Common myeloid progenitor, CD34-positive (primary cell): Measurements from ENCODE around the gene NME3.

ENCODE experiments used
- CTCF ChIA-PET: fragments of 350-600 bp; sonication (Branson Sonifier 250); formaldehyde crosslinking; loops from one replicate; lab custom pipeline; 2021; ENCODE audit warnings: antibody characterized with exemption; lab: Charles Lee
- POLR2A ChIA-PET: fragments of 350-600 bp; sonication (Branson Sonifier 250); formaldehyde crosslinking; loops from one replicate; lab custom pipeline; 2021; ENCODE audit warnings: antibody characterized with exemption; lab: Charles Lee
- DNase-seq, 3 donors: peaks; one replicate each; pipeline versions ENCODE4 v3.0.0 to v3.0.0-alpha.2; 2013
- H3K27ac ChIP-seq, 2 experiments: 1 replicate in 1 of 2; 2 replicates in 1 of 2; pipeline ENCODE4 v1.7.0; 2013; ENCODE audit warnings: inconsistent platforms in 2 of 2, low read length in 2 of 2, mild to moderate bottlenecking in 2 of 2, low read depth in 1 of 2, moderate library complexity in 1 of 2; ENCODE audit not compliant: severe bottlenecking in 2 of 2, insufficient read depth in 1 of 2, poor library complexity in 1 of 2
- H3K27me3 ChIP-seq, 5 experiments: replicated peaks in 2 of 5; 1 replicate in 3 of 5; 2 replicates in 2 of 5; pipeline versions ENCODE4 v1.6.1 to v1.7.0; 2013; ENCODE audit warnings: low read length in 4 of 5, mild to moderate bottlenecking in 2 of 5, moderate library complexity in 2 of 5, inconsistent platforms in 1 of 5; ENCODE audit not compliant: insufficient read depth in 5 of 5, control insufficient read depth in 4 of 5
- H3K36me3 ChIP-seq, 4 experiments: 1 replicate in 2 of 4; 2 replicates in 2 of 4; pipeline versions ENCODE4 v1.6.1 to v1.7.0; 2013; ENCODE audit warnings: low read length in 3 of 4, control low read depth in 1 of 4, mild to moderate bottlenecking in 1 of 4; ENCODE audit not compliant: control insufficient read depth in 4 of 4, insufficient read depth in 4 of 4
- H3K4me1 ChIP-seq, 4 experiments: 1 replicate in 3 of 4; 2 replicates in 1 of 4; pipeline versions ENCODE4 v1.6.1 to v1.7.1; 2013; ENCODE audit warnings: low read length in 3 of 4, mild to moderate bottlenecking in 3 of 4, control low read depth in 1 of 4, inconsistent platforms in 1 of 4, moderate library complexity in 1 of 4; ENCODE audit not compliant: control insufficient read depth in 4 of 4, insufficient read depth in 4 of 4; ENCODE audit errors: control extremely low read depth in 1 of 4
- H3K4me3 ChIP-seq, 7 experiments: 1 replicate in 4 of 7; 2 replicates in 3 of 7; pipeline versions ENCODE4 v1.5.1 to v1.7.0; 2013; ENCODE audit warnings: mild to moderate bottlenecking in 7 of 7, low read length in 6 of 7, moderate library complexity in 6 of 7, inconsistent platforms in 2 of 7, low read depth in 2 of 7, control low read depth in 1 of 7; ENCODE audit not compliant: insufficient read depth in 4 of 7, control insufficient read depth in 1 of 7; ENCODE audit errors: extremely low read depth in 1 of 7
- H3K9me3 ChIP-seq, 5 experiments: 1 replicate in 4 of 5; 2 replicates in 1 of 5; pipeline versions ENCODE4 v1.6.1 to v1.7.1; 2013; ENCODE audit warnings: low read length in 4 of 5, mild to moderate bottlenecking in 2 of 5, inconsistent platforms in 1 of 5, low read depth in 1 of 5, moderate library complexity in 1 of 5; ENCODE audit not compliant: control insufficient read depth in 4 of 5, insufficient read depth in 2 of 5; ENCODE audit errors: control extremely low read depth in 1 of 5
- WGBS: methylation state at CpG from one replicate; pipeline ENCODE4 v1.1.5; 2013; ENCODE audit not compliant: insufficient coverage; 5-methylcytosine and 5-hydroxymethylcytosine counted together

The NME3 gene

DNA sequence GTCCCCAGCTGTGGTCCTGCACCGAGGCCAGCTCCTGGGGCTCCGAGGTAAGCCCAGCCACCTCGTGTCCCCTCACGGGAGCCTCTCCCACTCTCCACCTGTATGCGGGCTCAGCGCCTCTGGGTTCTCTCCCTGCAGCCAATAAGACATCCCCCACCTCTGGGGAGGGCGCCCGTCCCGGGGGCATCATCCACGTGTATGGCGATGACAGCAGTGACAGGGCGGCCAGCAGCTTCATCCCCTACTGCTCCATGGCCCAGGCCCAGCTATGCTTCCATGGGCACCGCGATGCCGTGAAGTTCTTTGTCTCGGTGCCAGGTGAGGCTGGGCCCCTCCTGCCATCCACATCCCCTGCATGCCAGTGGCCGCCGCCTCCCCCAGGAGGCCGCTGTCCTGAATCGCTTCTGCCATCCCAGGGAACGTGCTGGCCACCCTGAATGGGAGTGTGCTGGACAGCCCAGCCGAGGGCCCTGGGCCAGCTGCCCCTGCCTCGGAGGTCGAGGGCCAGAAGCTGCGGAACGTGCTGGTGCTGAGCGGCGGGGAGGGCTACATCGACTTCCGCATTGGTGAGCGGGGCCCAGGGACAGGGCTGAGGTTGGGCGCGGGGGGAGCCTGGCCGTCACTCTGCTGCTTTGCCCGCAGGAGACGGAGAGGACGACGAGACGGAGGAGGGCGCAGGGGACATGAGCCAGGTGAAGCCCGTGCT is 3.1 kb downstream of the NME3 start:
- DNase-seq: no peak
- ChIA-PET POLR2A (no interaction called here), CTCF (no interaction called here)
- Histone ChIP-seq H3K27me3 (no peaks in the 10 kb centered on the region), H3K4me1 (peaks cover 0 to 21% (median 19%) of the 10 kb centered on the region in 4 experiments), H3K36me3 (peaks cover 7 to 75% (median 37%) of the 10 kb centered on the region in 4 experiments), H3K27ac (no peak overlapping the region), H3K9me3 (no peaks in the 10 kb centered on the region), H3K4me3 (no peak overlapping the region)
- WGBS: 96% methylated on average over 31 of the region's 41 CpGs

DNA sequence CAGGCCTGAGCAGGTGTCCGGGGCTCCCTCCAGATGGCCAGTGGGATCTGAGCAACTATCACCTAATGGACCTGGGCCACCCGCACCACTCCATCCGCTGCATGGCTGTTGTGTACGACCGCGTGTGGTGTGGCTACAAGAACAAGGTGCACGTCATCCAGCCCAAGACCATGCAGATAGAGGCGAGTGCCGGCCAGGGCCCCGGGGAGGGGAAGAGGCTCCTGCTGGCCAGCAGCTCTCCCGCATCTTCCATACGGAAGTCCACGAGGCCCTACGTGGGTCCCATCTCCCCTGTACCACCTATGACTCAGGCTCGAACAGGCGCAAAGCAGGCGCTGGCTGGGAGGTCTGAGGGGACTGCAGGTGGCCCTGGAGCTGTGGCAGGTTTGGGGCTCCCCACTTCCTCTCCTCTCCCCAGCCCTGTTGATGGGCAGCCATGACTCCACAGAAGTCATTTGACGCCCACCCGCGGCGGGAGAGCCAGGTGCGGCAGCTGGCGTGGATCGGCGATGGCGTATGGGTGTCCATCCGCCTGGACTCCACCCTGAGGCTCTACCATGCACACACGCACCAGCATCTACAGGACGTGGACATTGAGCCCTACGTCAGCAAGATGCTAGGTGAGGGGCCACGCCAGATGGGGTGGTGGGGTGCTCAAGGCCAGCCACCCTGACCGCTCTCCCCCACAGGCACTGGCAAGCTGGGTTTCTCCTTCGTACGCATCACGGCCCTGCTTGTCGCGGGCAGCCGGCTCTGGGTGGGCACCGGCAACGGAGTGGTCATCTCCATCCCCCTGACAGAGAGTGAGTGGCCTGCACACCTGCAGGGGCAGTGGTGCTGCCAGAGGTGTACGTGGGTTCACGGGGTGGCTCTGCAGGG is 4.0 kb downstream of the NME3 start:
- WGBS: 96% methylated on average over 38 of the region's 42 CpGs
- H3K27ac ChIP-seq: no peak overlapping the region
- CTCF ChIA-PET: no interaction called here
- H3K9me3 ChIP-seq: no peaks in the 10 kb centered on the region
- no peak for DNase-seq
- no peaks in the 10 kb centered on the region for H3K27me3 ChIP-seq
- H3K4me1 ChIP-seq: peaks cover 0 to 18% (median 16%) of the 10 kb centered on the region in 4 experiments
- peaks cover 7 to 83% (median 45%) of the 10 kb centered on the region in 4 experiments for H3K36me3 ChIP-seq
- H3K4me3 ChIP-seq: no peak overlapping the region
- POLR2A ChIA-PET: no interaction called here

DNA sequence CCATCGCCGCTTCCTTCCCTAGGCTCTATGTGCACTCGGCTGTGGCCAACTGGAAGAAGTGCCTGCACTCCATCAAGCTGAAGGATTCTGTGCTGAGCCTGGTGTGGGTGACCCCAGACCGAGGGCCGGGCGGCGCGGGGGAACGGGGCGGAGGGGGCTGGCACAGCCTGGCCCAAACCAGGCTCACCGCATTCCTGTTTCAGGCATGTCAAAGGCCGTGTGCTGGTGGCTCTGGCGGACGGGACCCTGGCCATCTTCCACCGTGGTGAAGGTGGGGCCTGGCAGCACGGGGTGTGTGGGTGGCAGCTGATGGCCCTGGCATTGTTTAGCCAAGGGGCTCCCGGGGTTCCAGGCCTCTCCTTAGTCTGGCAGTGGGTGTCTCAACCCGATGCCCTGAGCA is 4.6 kb downstream of the NME3 start:
- Histone ChIP-seq H3K9me3 (no peaks in the 10 kb centered on the region), H3K4me3 (no peak overlapping the region), H3K36me3 (peaks cover 7 to 87% (median 51%) of the 10 kb centered on the region in 4 experiments), H3K27ac (no peak overlapping the region), H3K4me1 (peaks cover 0 to 11% (median 10%) of the 10 kb centered on the region in 4 experiments), H3K27me3 (no peaks in the 10 kb centered on the region)
- ChIA-PET CTCF (no interaction called here), POLR2A (no interaction called here)
- WGBS: 98% methylated on average over 9 of the region's 18 CpGs
- no peak for DNase-seq

DNA sequence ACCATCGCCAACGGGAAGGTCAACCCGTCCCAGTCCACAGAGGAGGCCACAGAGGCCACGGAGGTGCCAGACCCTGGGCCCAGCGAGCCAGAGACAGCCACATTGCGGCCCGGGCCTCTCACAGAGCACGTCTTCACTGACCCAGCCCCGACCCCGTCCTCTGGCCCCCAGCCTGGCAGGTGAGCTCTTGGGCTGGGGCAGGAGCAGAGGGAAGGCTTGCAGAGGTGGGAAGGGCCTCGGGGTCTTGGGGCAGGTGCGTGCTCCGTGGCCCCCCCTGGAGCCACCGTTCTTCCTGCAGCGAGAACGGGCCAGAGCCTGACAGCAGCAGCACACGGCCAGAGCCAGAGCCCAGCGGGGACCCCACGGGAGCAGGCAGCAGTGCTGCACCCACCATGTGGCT is 5.1 kb downstream of the NME3 start:
- no peak overlapping the region for H3K4me3 ChIP-seq
- peaks cover 0 to 10% (median 8%) of the 10 kb centered on the region in 4 experiments for H3K4me1 ChIP-seq
- H3K9me3 ChIP-seq: no peaks in the 10 kb centered on the region
- DNase-seq: no peak
- WGBS: 100% methylated on average over 18 of the region's 19 CpGs
- no peaks in the 10 kb centered on the region for H3K27me3 ChIP-seq
- H3K36me3 ChIP-seq: peaks cover 7 to 88% (median 53%) of the 10 kb centered on the region in 4 experiments
- H3K27ac ChIP-seq: no peak overlapping the region
- ChIA-PET POLR2A (interaction anchor here (0.6 kb wide), 1 partner anchor 11 kb away, joined by 3 read pairs; no protein-coding TSS in a partner anchor), CTCF (no interaction called here)

DNA sequence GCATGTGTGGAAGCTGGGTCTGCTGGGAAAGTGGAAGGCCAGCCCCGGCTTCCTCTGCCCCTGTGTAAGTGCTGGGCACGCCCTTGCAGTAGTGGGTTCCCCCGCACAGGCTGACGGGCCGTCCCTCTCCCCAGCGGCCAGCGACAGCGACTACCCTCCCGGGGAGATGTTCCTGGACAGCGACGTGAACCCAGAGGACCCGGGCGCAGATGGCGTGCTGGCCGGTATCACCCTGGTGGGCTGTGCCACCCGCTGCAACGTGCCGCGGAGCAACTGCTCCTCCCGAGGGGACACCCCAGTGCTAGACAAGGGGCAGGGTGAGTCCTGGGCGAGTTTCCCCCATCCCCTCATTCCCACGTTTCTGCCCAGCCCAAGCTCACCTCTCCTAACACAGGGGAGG is 5.5 kb downstream of the NME3 start:
- H3K9me3 ChIP-seq: no peaks in the 10 kb centered on the region
- peaks cover 0 to 9% (median 7%) of the 10 kb centered on the region in 4 experiments for H3K4me1 ChIP-seq
- peaks cover 7 to 91% (median 55%) of the 10 kb centered on the region in 4 experiments for H3K36me3 ChIP-seq
- H3K27me3 ChIP-seq: no peaks in the 10 kb centered on the region
- no peak overlapping the region for H3K27ac ChIP-seq
- no peak for DNase-seq
- ChIA-PET CTCF (no interaction called here), POLR2A (interaction anchor here (0.6 kb wide), 1 partner anchor 12 kb away, joined by 3 read pairs; no protein-coding TSS in a partner anchor)
- H3K4me3 ChIP-seq: no peak overlapping the region
- 93% methylated on average over 20 of the region's 22 CpGs for WGBS

DNA sequence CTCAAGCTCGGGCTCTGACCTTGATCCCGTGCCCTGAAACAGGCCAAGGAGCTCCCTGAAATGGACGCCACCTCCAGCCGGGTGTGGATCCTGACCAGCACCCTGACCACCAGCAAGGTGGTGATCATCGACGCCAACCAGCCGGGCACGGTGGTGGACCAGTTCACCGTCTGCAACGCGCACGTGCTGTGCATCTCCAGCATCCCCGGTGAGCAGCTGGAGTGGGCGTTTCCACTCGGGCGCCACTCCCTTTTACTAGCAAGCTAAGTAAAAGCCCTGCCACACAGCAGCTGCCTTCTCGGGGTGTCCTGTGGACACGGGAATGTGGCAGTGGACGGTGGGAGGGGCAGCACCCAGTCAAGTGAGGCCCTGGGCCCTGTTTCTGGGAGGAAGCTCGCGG is 6.4 kb downstream of the NME3 start:
- WGBS: 99% methylated on average over 18 of the region's 21 CpGs

More for the DNA sequence above, 6.4 kb downstream of the NME3 start:
- ChIA-PET POLR2A (no interaction called here), CTCF (interaction anchor here (0.8 to 1.4 kb wide), 4 partner anchors 11 to 178 kb away, joined by 3 to 4 read pairs (median 3); partner anchors contain the start of gene MSRB1)
- H3K4me3 ChIP-seq: no peak overlapping the region
- H3K4me1 ChIP-seq: peaks cover 0 to under 1% (median 0%) of the 10 kb centered on the region in 4 experiments
- no peaks in the 10 kb centered on the region for H3K9me3 ChIP-seq
- no peaks in the 10 kb centered on the region for H3K27me3 ChIP-seq
- no peak overlapping the region for H3K27ac ChIP-seq
- no peak for DNase-seq
- peaks cover 7 to 91% (median 62%) of the 10 kb centered on the region in 4 experiments for H3K36me3 ChIP-seq
